Activated T-cell treated with anti-CD3 and anti-CD28 coated beads for 24 hours (primary cell): ENCODE data around the gene RNF145.

Experiments
- DNase-seq: peaks from one replicate; pipeline ENCODE4 v3.0.0-alpha.2; 2020; ENCODE audit warnings: low read depth

RNF145 gene

GRCh38 chr5:159112436-159112835, 96.9 kb downstream of the RNF145 start:
- no peak for DNase-seq
